KMS-11 (cell line): Measurements from ENCODE around the gene HHATL.

Experiments
- H2AFZ ChIP-seq: fragments of 200-600 bp; sonication (generic); 2 replicates; pipeline ENCODE4 v1.6.1; 2016; ENCODE audit warnings: antibody characterized with exemption, mixed run types, low read depth
- H3K27ac ChIP-seq: fragments of 200-600 bp; sonication (generic); 2 replicates; pipeline ENCODE4 v1.6.1; 2016; ENCODE audit warnings: mild to moderate bottlenecking, mixed run types
- H3K27me3 ChIP-seq: fragments of 200-600 bp; sonication (generic); 2 replicates; pipeline ENCODE4 v1.6.1; 2017; ENCODE audit warnings: mild to moderate bottlenecking, low read depth, mixed run types, moderate library complexity; ENCODE audit not compliant: insufficient read depth
- H3K36me3 ChIP-seq: fragments of 200-600 bp; sonication (generic); 2 replicates; pipeline ENCODE4 v1.6.1; 2017; ENCODE audit warnings: mild to moderate bottlenecking, mixed run types; ENCODE audit not compliant: insufficient read depth
- H3K4me1 ChIP-seq: fragments of 200-600 bp; sonication (generic); 2 replicates; pipeline ENCODE4 v1.6.1; 2016; ENCODE audit warnings: mild to moderate bottlenecking, low read depth, mixed run types; ENCODE audit not compliant: poor library complexity, severe bottlenecking
- H3K4me2 ChIP-seq: fragments of 200-600 bp; sonication (generic); 2 replicates; pipeline ENCODE4 v1.7.0; 2016; ENCODE audit warnings: mild to moderate bottlenecking, mixed run types
- H3K4me3 ChIP-seq: fragments of 200-600 bp; sonication (generic); IDR thresholded peaks from 2 replicates; pipeline ENCODE4 v1.6.1; 2017; ENCODE audit warnings: low read depth, low read length, mixed read lengths; ENCODE audit not compliant: insufficient read depth
- H3K79me2 ChIP-seq: fragments of 200-600 bp; sonication (generic); 2 replicates; pipeline ENCODE4 v1.6.1; 2016; ENCODE audit warnings: low read depth, mixed run types; ENCODE audit not compliant: insufficient read depth
- H3K9ac ChIP-seq: fragments of 200-600 bp; sonication (generic); 2 replicates; pipeline ENCODE4 v1.6.1; 2016; ENCODE audit warnings: mild to moderate bottlenecking, mixed run types
- H4K20me1 ChIP-seq: fragments of 200-600 bp; sonication (generic); 2 replicates; pipeline ENCODE4 v1.6.1; 2016; ENCODE audit warnings: mild to moderate bottlenecking, mixed run types; ENCODE audit not compliant: insufficient read depth
- CTCF ChIP-seq: fragments of 200-600 bp; sonication (generic); conservative IDR thresholded peaks from 2 replicates; pipeline ENCODE4 v1.6.1; 2017; ENCODE audit warnings: low read depth, mild to moderate bottlenecking, antibody characterized with exemption, low read length, moderate library complexity, mixed read lengths

HHATL gene

GRCh38 chr3:42653560-42654330 lies 48.9 kb downstream of the HHATL start, which contains the start of gene ZBTB47:
ZBTB47 (plus strand) TSS chr3:42653697; CDS start chr3:42658356, 4,659 bp downstream.
- no peak within 1 kb of the TSS for H3K9ac ChIP-seq
- H3K27ac ChIP-seq, result no peak within 1 kb of the TSS
- H2AFZ ChIP-seq, result no peak within 1 kb of the TSS; the same call in 1 of the 2 replicates
- H3K36me3 ChIP-seq, result no peaks in the 10 kb centered on the region
- H3K27me3 ChIP-seq, result no peaks in the 10 kb centered on the region
- H3K4me2 ChIP-seq, result no peak within 1 kb of the TSS
- H3K4me3 ChIP-seq, result no peak within 1 kb of the TSS
- no peaks in the 10 kb centered on the region for H3K79me2 ChIP-seq
- no peaks in the 10 kb centered on the region for H3K4me1 ChIP-seq
- no peak for TF ChIP-seq CTCF
- H4K20me1 ChIP-seq, result no peaks in the 10 kb centered on the region

GRCh38 chr3:42653303-42653559 lies 49.4 kb downstream of the HHATL start:
- no peak for TF ChIP-seq CTCF
- Histone ChIP-seq H3K4me3 (no peak overlapping the region), H3K36me3 (no peaks in the 10 kb centered on the region), H3K4me1 (no peaks in the 10 kb centered on the region), H3K79me2 (no peaks in the 10 kb centered on the region), H3K9ac (no peak overlapping the region), H4K20me1 (no peaks in the 10 kb centered on the region), H3K27ac (no peak overlapping the region), H3K4me2 (no peak overlapping the region), H2AFZ (no peak overlapping the region), H3K27me3 (no peaks in the 10 kb centered on the region)

- TF ChIP-seq CTCF, result no peak
- H4K20me1 ChIP-seq, result no peaks in the 10 kb centered on the region
- no peaks in the 10 kb centered on the region for H3K79me2 ChIP-seq
- no peak overlapping the region for H3K4me2 ChIP-seq
- H3K27ac ChIP-seq, result no peak overlapping the region
- H3K27me3 ChIP-seq, result no peaks in the 10 kb centered on the region
- H3K4me3 ChIP-seq, result no peak overlapping the region
- no peaks in the 10 kb centered on the region for H3K36me3 ChIP-seq
- H3K9ac ChIP-seq, result no peak overlapping the region
- H2AFZ ChIP-seq, result no peak overlapping the region
- H3K4me1 ChIP-seq, result no peaks in the 10 kb centered on the region
Observed at GRCh38 chr3:42652611-42653302, 49.8 kb downstream of the HHATL start.

GRCh38 chr3:42652251-42652610 lies 50.4 kb downstream of the HHATL start:
- no peak overlapping the region for H3K27ac ChIP-seq
- H4K20me1 ChIP-seq, result no peaks in the 10 kb centered on the region
- H3K36me3 ChIP-seq, result no peaks in the 10 kb centered on the region
- no peak overlapping the region for H3K4me2 ChIP-seq
- no peak overlapping the region for H3K4me3 ChIP-seq
- no peaks in the 10 kb centered on the region for H3K4me1 ChIP-seq
- TF ChIP-seq CTCF, result no peak
- H3K79me2 ChIP-seq, result no peaks in the 10 kb centered on the region
- no peak overlapping the region for H3K9ac ChIP-seq
- no peaks in the 10 kb centered on the region for H3K27me3 ChIP-seq
- H2AFZ ChIP-seq, result no peak overlapping the region
